Measurements from ENCODE around the gene TRIM32.

TRIM32 gene, protein sequence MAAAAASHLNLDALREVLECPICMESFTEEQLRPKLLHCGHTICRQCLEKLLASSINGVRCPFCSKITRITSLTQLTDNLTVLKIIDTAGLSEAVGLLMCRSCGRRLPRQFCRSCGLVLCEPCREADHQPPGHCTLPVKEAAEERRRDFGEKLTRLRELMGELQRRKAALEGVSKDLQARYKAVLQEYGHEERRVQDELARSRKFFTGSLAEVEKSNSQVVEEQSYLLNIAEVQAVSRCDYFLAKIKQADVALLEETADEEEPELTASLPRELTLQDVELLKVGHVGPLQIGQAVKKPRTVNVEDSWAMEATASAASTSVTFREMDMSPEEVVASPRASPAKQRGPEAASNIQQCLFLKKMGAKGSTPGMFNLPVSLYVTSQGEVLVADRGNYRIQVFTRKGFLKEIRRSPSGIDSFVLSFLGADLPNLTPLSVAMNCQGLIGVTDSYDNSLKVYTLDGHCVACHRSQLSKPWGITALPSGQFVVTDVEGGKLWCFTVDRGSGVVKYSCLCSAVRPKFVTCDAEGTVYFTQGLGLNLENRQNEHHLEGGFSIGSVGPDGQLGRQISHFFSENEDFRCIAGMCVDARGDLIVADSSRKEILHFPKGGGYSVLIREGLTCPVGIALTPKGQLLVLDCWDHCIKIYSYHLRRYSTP

GRCh38 chr9:116687074-116687753, at the start of gene TRIM32:
TSS of gene TRIM32 (plus strand) at chr9:116687305. CDS start at chr9:116697743, 10,438 bp downstream.
- DNase-seq = no peak

- no peak for DNase-seq
These were observed 47.8 kb upstream of the TRIM32 start for GRCh38 chr9:116639251-116639741.

- DNase-seq = no peak
These were observed 45.6 kb upstream of the TRIM32 start for GRCh38 chr9:116641292-116642059.

DNA sequence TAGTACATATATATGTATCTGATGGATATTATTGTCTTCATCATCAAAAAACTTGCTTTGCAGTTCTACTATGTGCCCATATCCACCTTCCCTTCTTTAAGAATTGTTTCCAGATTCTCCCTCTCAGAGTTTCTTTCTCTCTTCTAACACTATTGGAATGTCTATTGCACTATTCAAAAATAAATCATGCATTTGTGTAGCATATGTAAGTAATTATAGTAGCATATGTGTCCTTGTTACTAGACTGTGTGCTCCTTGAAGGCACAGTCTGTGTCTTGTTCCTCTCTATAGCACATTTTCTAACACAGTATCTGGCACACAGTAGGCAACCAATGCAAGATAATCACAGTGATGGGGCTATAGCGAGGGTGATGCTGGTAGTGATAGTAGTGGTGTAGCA, 43.4 kb upstream of the TRIM32 start:
- DNase-seq = no peak

GRCh38 chr9:116644091-116644688, 42.9 kb upstream of the TRIM32 start:
- DNase-seq = no peak

- no peak for DNase-seq
These were observed 40.2 kb upstream of the TRIM32 start for GRCh38 chr9:116646661-116647514.

DNA sequence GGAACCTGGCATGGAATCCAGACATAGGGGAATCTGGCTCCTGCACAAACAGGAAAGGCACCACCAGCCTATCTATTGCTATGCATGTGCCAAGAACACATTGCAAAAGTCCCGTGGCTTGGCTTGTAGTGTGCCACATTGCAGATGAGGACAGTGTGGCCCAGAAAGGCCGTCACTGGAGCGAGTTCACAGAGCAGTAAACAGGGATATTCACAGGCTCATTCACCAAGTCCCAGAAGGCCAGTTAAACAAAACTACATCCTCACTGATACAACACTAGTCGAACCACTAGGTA, 39.6 kb upstream of the TRIM32 start:
- no peak for DNase-seq

- DNase-seq = no peak
These were observed 33.6 kb upstream of the TRIM32 start for GRCh38 chr9:116653348-116654058.

- no peak for DNase-seq
These were observed 33.1 kb upstream of the TRIM32 start for GRCh38 chr9:116654059-116654355.

DNA sequence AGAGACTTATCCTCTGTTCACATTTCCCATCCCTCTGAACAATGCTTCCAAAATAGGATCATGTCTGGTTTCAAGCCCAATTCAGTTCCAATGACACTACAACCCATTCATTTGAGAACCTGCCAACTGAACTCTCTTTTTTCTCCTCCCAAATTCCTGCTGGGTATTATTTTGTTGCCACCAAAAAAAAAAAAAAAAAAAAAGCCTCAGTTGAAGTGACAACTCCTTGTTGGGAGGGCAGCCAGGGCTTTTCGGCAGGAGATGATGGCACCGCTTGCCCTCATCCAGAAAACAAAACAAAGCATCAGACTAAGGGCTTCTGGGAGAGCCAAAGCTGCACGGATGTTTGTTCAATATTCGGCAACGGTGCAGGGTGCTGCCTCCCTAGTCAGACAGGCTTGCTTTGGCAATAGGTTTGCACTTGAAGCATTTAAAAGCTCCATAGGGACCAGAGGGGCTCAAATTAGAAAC, 30.6 kb upstream of the TRIM32 start:
- DNase-seq = no peak

DNA sequence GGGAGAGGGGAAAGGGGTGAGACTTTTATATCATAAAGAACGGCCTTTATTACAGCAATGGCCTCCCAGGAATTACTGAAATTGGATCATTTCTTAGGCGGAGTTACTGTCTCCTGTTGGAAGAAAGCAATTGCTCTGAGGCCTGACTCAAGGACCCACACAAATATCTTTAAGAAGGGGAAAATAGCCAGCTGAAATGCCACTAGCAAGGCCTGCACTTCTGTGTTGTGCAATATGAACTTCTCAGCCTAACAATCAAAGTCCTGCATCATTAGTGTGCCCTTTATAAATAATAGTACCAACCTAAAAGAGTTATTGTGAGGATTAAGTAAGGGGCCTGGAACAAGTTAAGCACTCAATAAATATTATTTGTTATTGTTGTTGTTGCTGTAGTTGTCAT, 30.1 kb upstream of the TRIM32 start:
- no peak for DNase-seq

DNA sequence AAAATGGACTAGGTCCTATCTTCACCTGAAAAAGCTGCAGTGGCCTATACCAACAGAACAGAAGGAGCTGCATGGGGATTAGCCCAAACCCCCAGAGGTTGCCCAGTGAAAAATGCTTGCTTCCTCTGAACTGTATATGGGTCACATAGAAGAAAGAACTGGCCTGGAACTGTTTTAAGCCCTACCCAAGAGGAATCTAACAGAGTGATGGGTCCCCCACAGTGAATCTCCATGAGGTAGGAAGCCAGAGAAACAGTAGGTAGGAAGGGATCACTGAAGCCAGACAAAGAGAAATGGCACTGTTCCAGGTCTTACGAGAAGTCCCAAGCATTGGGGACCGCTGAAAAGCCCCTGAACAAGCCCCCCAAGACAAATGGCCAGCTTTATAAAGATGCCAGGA, 28.8 kb upstream of the TRIM32 start:
- DNase-seq = no peak

DNA sequence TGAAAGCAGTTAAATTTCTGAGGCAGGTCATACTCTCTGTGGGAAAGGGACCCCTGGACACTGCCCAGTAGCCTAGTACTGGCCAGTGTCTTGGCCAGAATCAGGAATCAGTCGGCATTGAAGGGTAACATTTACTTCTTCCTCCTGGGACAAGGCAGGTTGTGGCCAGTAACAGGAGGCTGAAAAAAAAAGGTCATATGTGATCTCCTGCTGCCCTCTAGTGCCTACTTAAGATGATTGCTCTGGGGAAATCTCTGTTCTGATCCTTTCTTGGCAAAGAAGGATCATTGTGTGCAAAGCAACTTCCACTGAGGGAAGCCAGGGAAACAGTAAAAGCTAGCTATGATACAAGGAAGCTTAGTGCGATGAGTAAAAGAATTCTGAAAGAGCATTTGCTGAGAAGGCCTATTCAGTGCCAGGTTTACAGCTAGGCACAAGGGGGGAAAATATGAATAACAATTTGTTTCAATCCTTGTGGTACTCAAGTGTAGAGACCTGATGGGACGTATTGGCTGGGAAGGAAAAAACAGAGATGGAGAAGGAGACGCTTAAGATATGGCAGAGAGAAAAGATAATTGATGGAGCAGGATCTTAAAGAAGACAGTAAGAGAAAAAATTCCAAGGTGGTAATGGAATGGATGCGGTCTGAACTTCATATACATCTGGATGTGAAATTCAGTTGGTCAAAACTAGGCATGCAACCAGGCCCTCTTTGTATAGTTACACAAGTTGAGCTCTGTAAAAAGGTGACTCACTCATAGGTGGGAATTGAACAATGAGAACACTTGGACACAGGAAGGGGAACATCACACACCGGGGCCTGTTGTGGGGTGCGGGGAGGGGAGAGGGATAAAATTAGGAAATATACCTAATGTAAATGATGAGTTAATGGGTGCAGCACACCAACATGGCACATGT, 25.8 kb upstream of the TRIM32 start:
- DNase-seq = no peak

- no peak for DNase-seq
These were observed 24.3 kb upstream of the TRIM32 start for GRCh38 chr9:116662646-116663310.

GRCh38 chr9:116663581-116663980, 23.5 kb upstream of the TRIM32 start:
- DNase-seq = no peak

DNA sequence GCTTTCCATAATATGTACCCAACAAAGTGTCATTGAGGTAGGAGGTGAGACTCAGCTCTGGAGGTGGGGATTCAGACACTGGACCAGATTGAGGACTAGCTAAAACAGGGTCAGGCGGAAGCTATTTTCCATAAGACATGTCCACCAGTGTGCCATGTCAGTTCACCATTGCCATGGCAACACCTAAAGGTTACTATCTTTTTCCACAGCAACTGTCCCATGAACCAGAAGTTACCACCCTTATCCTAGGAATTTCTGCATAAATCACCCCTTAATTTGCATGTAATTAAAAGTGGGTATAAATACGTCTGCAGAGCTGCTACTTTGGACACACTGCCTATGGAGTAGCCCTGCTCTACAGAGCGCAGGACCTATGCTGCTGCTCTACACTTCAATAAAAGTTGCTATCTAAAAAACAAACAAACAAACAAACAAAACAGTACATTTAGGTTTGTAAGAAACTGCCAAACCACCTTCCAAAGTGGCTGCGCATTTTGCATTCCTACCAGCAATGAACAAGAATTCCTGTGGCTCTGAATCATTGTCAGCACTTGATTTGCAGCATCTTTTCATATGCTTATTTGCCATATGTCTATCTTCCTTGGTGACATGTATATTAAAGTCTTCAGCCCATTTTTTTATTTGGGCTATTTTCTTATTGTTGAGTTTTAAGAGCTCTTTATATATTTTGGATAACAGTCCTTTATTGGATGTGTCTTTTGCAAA, 18.0 kb upstream of the TRIM32 start:
- no peak for DNase-seq

GRCh38 chr9:116671605-116672004, 15.5 kb upstream of the TRIM32 start:
- no peak for DNase-seq

- no peak for DNase-seq
These were observed 13.7 kb upstream of the TRIM32 start for GRCh38 chr9:116673375-116673774.

Measured in KG1 (cell line).